Prostate gland (tissue), 2 donors: Measurements from ENCODE around the gene SPATA6L. TPM values are rescaled to one million over a fixed set of nuclear protein-coding genes. Genes with fewer than 3 reads are reported as not detected.
A peak's percentile ranks its signal among the peaks of the same experiment; 100 is the strongest.

ENCODE experiments used
- DNase-seq: peaks from one replicate; pipeline ENCODE4 v3.0.0-alpha.2; 2019; ENCODE audit warnings: low spot score
- H3K27ac ChIP-seq, 2 donors: fragments of 200-600 bp; sonication (generic); 2 replicates each; pipeline ENCODE4 v1.5.1; 2017 to 2019
- H3K27me3 ChIP-seq: fragments of 200-600 bp; sonication (generic); replicated peaks from 2 replicates; pipeline ENCODE4 v1.5.1; 2019; ENCODE audit not compliant: insufficient read depth
- H3K36me3 ChIP-seq, 2 donors: fragments of 200-600 bp; sonication (generic); 1 replicate in 1 of 2; 2 replicates in 1 of 2; pipeline versions ENCODE4 v1.5.1 to v1.8.1; 2017 to 2019
- H3K4me1 ChIP-seq: fragments of 200-600 bp; sonication (generic); replicated peaks from 2 replicates; pipeline ENCODE4 v1.5.1; 2019
- H3K4me3 ChIP-seq, 2 donors: fragments of 200-600 bp; sonication (generic); 2 replicates each; pipeline ENCODE4 v1.5.1; 2017 to 2019
- H3K9me3 ChIP-seq: fragments of 200-600 bp; sonication (generic); 2 replicates; pipeline ENCODE4 v1.5.1; 2017
- POLR2A ChIP-seq: fragments of 450-650 bp; IDR thresholded peaks from one replicate; pipeline ENCODE4 v1.6.1; 2016; ENCODE audit warnings: antibody characterized with exemption, mild to moderate bottlenecking
- POLR2AphosphoS5 ChIP-seq: sonication (generic); formaldehyde crosslinking; IDR thresholded peaks from one replicate; pipeline ENCODE4 v1.6.1; 2017; ENCODE audit warnings: antibody characterized with exemption
- WGBS: methylation state at CpG from one replicate; pipeline ENCODE4 v1.1.5; 2018; 5-methylcytosine and 5-hydroxymethylcytosine counted together
- intact Hi-C: fragments of 100-400 bp; cut with DNase I; formaldehyde crosslinking; loops from one replicate; pipeline ENCODE4 v1.14.2; 2022
- total RNA-seq, 2 donors: library from RNA; depleted of rRNA; stranded (reverse); fragments of >200 nt; gene quantifications; one replicate each; pipeline ENCODE4 v1.1.0, GENCODE V29; 2016
- TF ChIP-seq, protein P1 (sequence below), 4 experiments: fragments of 200-600 bp in 2 of 4; fragments of 450-650 bp in 2 of 4; sonication (generic) in 2 of 4; IDR thresholded peaks; 1 replicate in 3 of 4; 2 replicates in 1 of 4; pipeline ENCODE4 v1.5.1; 2016 to 2019; ENCODE audit warnings: antibody characterized with exemption in 4 of 4, mild to moderate bottlenecking in 2 of 4, moderate library complexity in 2 of 4

Gene SPATA6L
- total RNA-seq, 2 donors from 2014 or later: 3.1 to 6.2 TPM

DNA sequence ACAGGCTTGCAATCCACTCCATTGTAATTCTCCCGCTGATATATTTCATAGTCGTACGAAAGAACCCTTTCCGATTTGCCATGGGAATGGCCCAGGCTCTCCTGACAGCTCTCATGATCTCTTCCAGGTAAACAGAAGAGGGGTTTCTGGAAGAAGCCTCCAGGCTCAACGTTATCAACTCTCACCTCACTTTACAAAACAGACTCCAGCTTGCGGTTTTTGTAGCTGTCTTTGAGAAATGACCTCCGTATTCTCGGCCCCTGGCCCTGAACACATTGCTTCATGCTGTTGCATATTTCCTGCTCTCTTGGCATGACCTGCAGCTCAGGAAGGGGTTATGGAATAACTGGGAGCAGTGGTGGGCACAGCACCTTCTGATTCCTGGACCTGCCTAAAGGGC lies 90.3 kb downstream of the SPATA6L start:
- H3K4me1 ChIP-seq: no peaks in the 10 kb centered on the region
- no peak for DNase-seq
- TF ChIP-seq POLR2AphosphoS5: no peak
- TF ChIP-seq, protein P1, sequence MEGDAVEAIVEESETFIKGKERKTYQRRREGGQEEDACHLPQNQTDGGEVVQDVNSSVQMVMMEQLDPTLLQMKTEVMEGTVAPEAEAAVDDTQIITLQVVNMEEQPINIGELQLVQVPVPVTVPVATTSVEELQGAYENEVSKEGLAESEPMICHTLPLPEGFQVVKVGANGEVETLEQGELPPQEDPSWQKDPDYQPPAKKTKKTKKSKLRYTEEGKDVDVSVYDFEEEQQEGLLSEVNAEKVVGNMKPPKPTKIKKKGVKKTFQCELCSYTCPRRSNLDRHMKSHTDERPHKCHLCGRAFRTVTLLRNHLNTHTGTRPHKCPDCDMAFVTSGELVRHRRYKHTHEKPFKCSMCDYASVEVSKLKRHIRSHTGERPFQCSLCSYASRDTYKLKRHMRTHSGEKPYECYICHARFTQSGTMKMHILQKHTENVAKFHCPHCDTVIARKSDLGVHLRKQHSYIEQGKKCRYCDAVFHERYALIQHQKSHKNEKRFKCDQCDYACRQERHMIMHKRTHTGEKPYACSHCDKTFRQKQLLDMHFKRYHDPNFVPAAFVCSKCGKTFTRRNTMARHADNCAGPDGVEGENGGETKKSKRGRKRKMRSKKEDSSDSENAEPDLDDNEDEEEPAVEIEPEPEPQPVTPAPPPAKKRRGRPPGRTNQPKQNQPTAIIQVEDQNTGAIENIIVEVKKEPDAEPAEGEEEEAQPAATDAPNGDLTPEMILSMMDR (IDR thresholded peaks at IDR 0.05): no peak
- TF ChIP-seq POLR2A: no peak
- H3K36me3 ChIP-seq: no peaks in the 10 kb centered on the region
- intact Hi-C loops: no loop called here
- H3K4me3 ChIP-seq: no peak overlapping the region
- no peak overlapping the region for H3K27ac ChIP-seq
- no peaks in the 10 kb centered on the region for H3K9me3 ChIP-seq
- H3K27me3 ChIP-seq: no peaks in the 10 kb centered on the region
- WGBS: 91% methylated on average over 8 of the region's 8 CpGs

DNA sequence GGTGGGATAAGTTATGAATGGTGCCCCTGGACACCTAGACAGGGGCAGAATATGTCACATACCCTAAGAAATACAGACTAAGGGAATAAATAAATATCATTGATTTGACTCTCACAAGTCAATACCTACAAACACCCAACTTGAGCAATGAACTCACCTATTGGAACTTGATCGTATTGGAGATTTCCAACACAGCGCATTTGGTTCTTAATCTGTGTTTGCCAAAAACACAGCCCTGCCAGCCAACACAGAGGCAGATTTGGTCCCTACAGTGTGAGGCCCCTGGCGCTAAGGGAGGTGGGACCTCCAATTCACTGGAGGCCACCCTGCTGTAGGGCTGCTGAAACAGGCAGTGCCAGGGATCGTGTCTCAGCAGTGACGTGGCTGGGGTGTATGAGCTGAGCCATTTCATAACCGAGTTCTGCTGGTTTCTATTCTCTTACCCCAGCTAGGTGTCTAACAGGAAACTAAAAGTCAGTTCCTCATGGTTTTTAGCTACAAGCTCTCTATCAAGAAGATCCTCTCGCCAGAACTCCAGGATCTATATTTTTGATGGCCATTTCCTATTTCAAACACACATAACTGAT lies 91.5 kb downstream of the SPATA6L start:
- no peaks in the 10 kb centered on the region for H3K27me3 ChIP-seq
- intact Hi-C loops: no loop called here
- DNase-seq: no peak
- WGBS: 91% methylated on average over 7 of the region's 7 CpGs
- H3K27ac ChIP-seq: peak overlapping the region; percentile 0 to 49
- H3K9me3 ChIP-seq: no peaks in the 10 kb centered on the region
- H3K4me3 ChIP-seq: no peak overlapping the region
- no peaks in the 10 kb centered on the region for H3K4me1 ChIP-seq
- H3K36me3 ChIP-seq: no peaks in the 10 kb centered on the region
- TF ChIP-seq POLR2AphosphoS5: no peak
- TF ChIP-seq, protein P1 (IDR thresholded peaks at IDR 0.05): no peak
- TF ChIP-seq POLR2A: no peak

DNA sequence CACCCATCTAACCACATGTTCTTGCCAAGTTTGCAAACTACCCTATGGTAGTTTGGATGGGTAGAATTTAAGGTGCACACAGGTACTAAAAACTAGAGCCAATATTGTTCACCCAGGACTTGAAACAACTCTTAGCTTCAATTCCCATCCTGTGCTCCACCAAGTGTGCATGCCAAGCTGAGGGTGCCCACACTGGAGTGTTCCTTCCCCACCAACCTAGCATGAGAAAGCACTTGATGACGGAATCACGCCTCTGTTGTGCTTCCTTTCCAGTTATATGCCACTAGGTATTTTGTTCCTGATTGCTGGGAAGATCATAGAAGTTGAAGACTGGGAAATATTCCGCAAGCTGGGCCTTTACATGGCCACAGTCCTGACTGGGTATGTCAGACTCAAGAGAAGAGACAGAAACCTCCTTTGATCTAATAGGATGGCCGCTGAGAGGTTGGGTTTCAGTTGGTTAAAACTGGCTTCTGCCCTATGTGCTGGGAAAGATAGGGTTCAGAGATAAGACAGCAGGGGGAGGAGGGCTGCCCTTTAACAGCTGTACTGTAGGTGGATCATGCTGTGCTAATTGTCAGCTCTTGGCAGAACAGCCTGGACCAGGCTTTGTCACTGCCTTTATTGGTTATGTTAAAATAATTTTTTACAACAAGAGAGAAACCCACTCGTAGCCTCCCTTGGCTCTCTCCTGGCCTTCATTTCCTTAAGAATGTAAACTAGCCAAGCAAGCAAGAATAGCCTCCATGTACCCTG lies 92.5 kb downstream of the SPATA6L start:
- TF ChIP-seq, protein P1 (IDR thresholded peaks at IDR 0.05): no peak
- TF ChIP-seq POLR2AphosphoS5: peak; percentile 48
- peak overlapping the region; percentile 30 to 49 for H3K27ac ChIP-seq

DNA sequence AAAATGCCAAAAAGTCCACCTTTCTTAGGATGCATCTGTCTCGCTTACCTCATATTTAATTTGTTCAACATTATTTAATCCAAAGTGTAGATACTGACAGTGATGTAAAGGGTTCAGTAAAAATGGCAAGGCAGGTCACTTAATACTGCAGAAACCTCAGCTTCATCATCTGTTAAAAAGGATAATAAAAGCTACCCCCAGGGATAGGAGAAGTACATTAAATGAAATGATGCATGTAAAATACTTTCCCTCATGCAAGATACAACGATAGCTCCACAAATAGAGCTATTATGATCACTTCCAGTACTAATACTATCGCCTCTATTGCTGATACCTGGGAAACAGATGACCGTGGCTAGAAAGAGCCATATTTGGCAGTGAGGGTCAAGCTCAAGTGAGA lies 93.1 kb downstream of the SPATA6L start:
- DNase-seq: no peak
- H3K4me3 ChIP-seq: no peak overlapping the region
- H3K36me3 ChIP-seq: no peaks in the 10 kb centered on the region
- intact Hi-C loops: no loop called here
- TF ChIP-seq POLR2AphosphoS5 (no peak), POLR2A (no peak)
- TF ChIP-seq, protein P1 (IDR thresholded peaks at IDR 0.05): no peak
- H3K9me3 ChIP-seq: no peaks in the 10 kb centered on the region
- no peaks in the 10 kb centered on the region for H3K4me1 ChIP-seq
- H3K27ac ChIP-seq: no peak overlapping the region
- H3K27me3 ChIP-seq: no peaks in the 10 kb centered on the region
- WGBS: 74% methylated on average over 4 of the region's 4 CpGs

More for the DNA sequence above, 92.5 kb downstream of the SPATA6L start:
- peak; percentile 27 for DNase-seq
- 46% methylated on average over 5 of the region's 5 CpGs for WGBS
- Histone ChIP-seq H3K4me3 (no peak overlapping the region), H3K27me3 (no peaks in the 10 kb centered on the region), H3K9me3 (no peaks in the 10 kb centered on the region), H3K4me1 (no peaks in the 10 kb centered on the region), H3K36me3 (no peaks in the 10 kb centered on the region)
- intact Hi-C loops: no loop called here
